Activated CD8-positive, alpha-beta memory T cell treated with anti-CD3 and anti-CD28 coated beads, Interleukin-2, amount 50 U/mL, for 48 hours (primary cell): ENCODE measurements around the gene TACC3.

ENCODE experiments used
- DNase-seq: peaks from one replicate; pipeline ENCODE4 v3.0.0-alpha.2; 2020

The TACC3 gene

GRCh38 chr4:1725521-1725920 is 4.2 kb downstream of the TACC3 start:
- no peak for DNase-seq

- peak; percentile 97 for DNase-seq
Measured at GRCh38 chr4:1726146-1726934, 5.0 kb downstream of the TACC3 start.

GRCh38 chr4:1727117-1728031 is 6.1 kb downstream of the TACC3 start:
- no peak for DNase-seq

GRCh38 chr4:1728061-1728980 is 7.0 kb downstream of the TACC3 start:
- DNase-seq, result no peak

GRCh38 chr4:1730532-1731135 is 9.3 kb downstream of the TACC3 start:
- no peak for DNase-seq

- no peak for DNase-seq
Measured at GRCh38 chr4:1731180-1731579, 9.9 kb downstream of the TACC3 start.

GRCh38 chr4:1732911-1733310 is 11.6 kb downstream of the TACC3 start:
- DNase-seq, result no peak

- no peak for DNase-seq
Measured at GRCh38 chr4:1735215-1735614, 13.9 kb downstream of the TACC3 start.

- DNase-seq, result no peak
Measured at GRCh38 chr4:1736812-1737211, 15.5 kb downstream of the TACC3 start.

- no peak for DNase-seq
Measured at GRCh38 chr4:1737666-1738065, 16.3 kb downstream of the TACC3 start.

- DNase-seq, result no peak
Measured at GRCh38 chr4:1738410-1738809, 17.1 kb downstream of the TACC3 start.

- DNase-seq, result no peak
Measured at GRCh38 chr4:1739358-1739757, 18.0 kb downstream of the TACC3 start.

- DNase-seq, result no peak
Measured at GRCh38 chr4:1740021-1740545, 18.8 kb downstream of the TACC3 start.

GRCh38 chr4:1741208-1741607 is 19.9 kb downstream of the TACC3 start:
- DNase-seq, result no peak

GRCh38 chr4:1743551-1743950 is 22.2 kb downstream of the TACC3 start:
- DNase-seq, result no peak

- DNase-seq, result no peak
Measured at GRCh38 chr4:1743975-1744374, 22.7 kb downstream of the TACC3 start.

- no peak for DNase-seq
Measured at GRCh38 chr4:1744552-1744951, 23.2 kb downstream of the TACC3 start.

- no peak for DNase-seq
Measured at GRCh38 chr4:1745165-1745564, 23.8 kb downstream of the TACC3 start.

GRCh38 chr4:1745697-1746096 is 24.4 kb downstream of the TACC3 start:
- no peak for DNase-seq

- DNase-seq, result peak; percentile 97
Measured at GRCh38 chr4:1746265-1746691, 25.0 kb downstream of the TACC3 start.

- no peak for DNase-seq
Measured at GRCh38 chr4:1746919-1747602, 25.7 kb downstream of the TACC3 start.

- no peak for DNase-seq
Measured at GRCh38 chr4:1747603-1747967, 26.3 kb downstream of the TACC3 start.
